ENCODE results near the gene SYT5. TPM values are rescaled to one million over a fixed set of nuclear protein-coding genes. Genes with fewer than 3 reads are reported as not detected.

The SYT5 gene
- total RNA-seq, 1 experiment from 2014 or later, result 0.71 TPM

GRCh38 chr19:55209693-55210472 lies 29.8 kb upstream of the SYT5 start:
- Mint-ChIP-seq H3K9me3 (ENCODE audit: low read depth, unreplicated experiment) (peaks cover 3% of the 10 kb centered on the region), H3K4me1 (ENCODE audit: low read depth, unreplicated experiment) (peaks cover 33% of the 10 kb centered on the region), H3K27me3 (ENCODE audit: unreplicated experiment) (no peaks in the 10 kb centered on the region), H3K27ac (ENCODE audit: unreplicated experiment) (peak overlapping the region; percentile 88), H3K36me3 (ENCODE audit: insufficient read depth, unreplicated experiment) (peaks cover 35% of the 10 kb centered on the region), H3K4me3 (ENCODE audit: low read depth, unreplicated experiment) (peak overlapping the region; percentile 53)
- DNase-seq, result peak; percentile 75
- CTCF ChIA-PET, result interaction anchor here (0.6 to 2.1 kb wide), 9 partner anchors 23 to 395 kb away, joined by 3 to 12 read pairs (median 4); partner anchors contain the start of genes DNAAF3, HSPBP1, PPP6R1 and SYT5
- intact Hi-C loops (cut with micrococcal nuclease; ENCODE audit: unreplicated experiment), result loop anchor here (1.0 to 5.0 kb wide), 2 partner anchors 33 to 49 kb away; partner anchors contain the start of gene PPP6R1
- BruUV-seq (replicated peaks), result TSS peak; percentile 84
- no peak for TF ChIP-seq CTCF (IDR thresholded peaks at IDR 0.05; ENCODE audit: unreplicated experiment)

GRCh38 chr19:55208880-55209692 lies 29.0 kb upstream of the SYT5 start, which contains the start of gene PTPRH:
TSS of gene PTPRH (minus strand) at chr19:55209501. CDS start at chr19:55209433, 68 bp downstream.
- Mint-ChIP-seq H3K9me3 (ENCODE audit: low read depth, unreplicated experiment) (peaks cover 2% of the 10 kb centered on the region), H3K4me3 (ENCODE audit: low read depth, unreplicated experiment) (peak within 1 kb of the TSS; percentile 53), H3K36me3 (ENCODE audit: insufficient read depth, unreplicated experiment) (peaks cover 32% of the 10 kb centered on the region), H3K4me1 (ENCODE audit: low read depth, unreplicated experiment) (peaks cover 33% of the 10 kb centered on the region), H3K27ac (ENCODE audit: unreplicated experiment) (peak within 1 kb of the TSS; percentile 88), H3K27me3 (ENCODE audit: unreplicated experiment) (no peaks in the 10 kb centered on the region)
- BruUV-seq (replicated peaks), result TSS peak; percentile 24
- TF ChIP-seq CTCF (IDR thresholded peaks at IDR 0.05; ENCODE audit: unreplicated experiment), result no peak
- DNase-seq, result peak; percentile 80
- CTCF ChIA-PET, result interaction anchor here (0.5 to 2.1 kb wide), 11 partner anchors 22 to 396 kb away, joined by 3 to 12 read pairs (median 4); partner anchors contain the start of genes DNAAF3, HSPBP1, PPP6R1 and SYT5
- intact Hi-C loops (cut with micrococcal nuclease; ENCODE audit: unreplicated experiment), result no loop called here

- TSS peak; percentile 41 for BruUV-seq (replicated peaks)
- CTCF ChIA-PET, result interaction anchor here (0.9 kb wide), 1 partner anchor 214 kb away, joined by 3 read pairs; no protein-coding TSS in a partner anchor
- H3K4me1 Mint-ChIP-seq (ENCODE audit: low read depth, unreplicated experiment), result peaks cover 33% of the 10 kb centered on the region
- peak; percentile 97 for DNase-seq
- peak overlapping the region; percentile 92 for H3K27ac Mint-ChIP-seq (ENCODE audit: unreplicated experiment)
- peaks cover 35% of the 10 kb centered on the region for H3K36me3 Mint-ChIP-seq (ENCODE audit: insufficient read depth, unreplicated experiment)
- TF ChIP-seq CTCF (IDR thresholded peaks at IDR 0.05; ENCODE audit: unreplicated experiment), result no peak
- intact Hi-C loops (cut with micrococcal nuclease; ENCODE audit: unreplicated experiment), result no loop called here
- H3K9me3 Mint-ChIP-seq (ENCODE audit: low read depth, unreplicated experiment), result no peaks in the 10 kb centered on the region
- no peaks in the 10 kb centered on the region for H3K27me3 Mint-ChIP-seq (ENCODE audit: unreplicated experiment)
- peak overlapping the region; percentile 64 for H3K4me3 Mint-ChIP-seq (ENCODE audit: low read depth, unreplicated experiment)
Observed at GRCh38 chr19:55206664-55207500, 26.8 kb upstream of the SYT5 start.
